HG03571 (cell line): Measurements from ENCODE around the gene RAB24.
A peak's percentile ranks its signal among the peaks of the same experiment; 100 is the strongest.

Experiments
- ATAC-seq: cut with Tn5 transposase; IDR thresholded peaks from one replicate; pipeline ENCODE4 v1.9.1; 2021; ENCODE audit not compliant: unreplicated experiment

Gene RAB24

GRCh38 chr5:177333420-177334154, 30.1 kb upstream of the RAB24 start:
- no peak for ATAC-seq

- ATAC-seq = no peak
Measured at GRCh38 chr5:177332896-177333260, 29.4 kb upstream of the RAB24 start.

- ATAC-seq = no peak
Measured at GRCh38 chr5:177332031-177332895, 28.7 kb upstream of the RAB24 start.

GRCh38 chr5:177330991-177331842, 27.7 kb upstream of the RAB24 start:
- ATAC-seq = no peak

- ATAC-seq = no peak
Measured at GRCh38 chr5:177329883-177330282, 26.4 kb upstream of the RAB24 start.

GRCh38 chr5:177328545-177329231, 25.2 kb upstream of the RAB24 start:
- ATAC-seq = no peak

- no peak for ATAC-seq
Measured at GRCh38 chr5:177327539-177328522, 24.3 kb upstream of the RAB24 start.

GRCh38 chr5:177325868-177326381, 22.4 kb upstream of the RAB24 start:
- ATAC-seq = no peak

GRCh38 chr5:177320879-177321278, 17.4 kb upstream of the RAB24 start:
- no peak for ATAC-seq

- ATAC-seq = no peak
Measured at GRCh38 chr5:177319913-177320588, 16.5 kb upstream of the RAB24 start.

GRCh38 chr5:177317959-177318377, 14.4 kb upstream of the RAB24 start:
- ATAC-seq = no peak

- ATAC-seq = no peak
Measured at GRCh38 chr5:177316005-177316404, 12.5 kb upstream of the RAB24 start.

GRCh38 chr5:177315411-177315810, 11.9 kb upstream of the RAB24 start:
- no peak for ATAC-seq

GRCh38 chr5:177314376-177315342, 11.1 kb upstream of the RAB24 start:
- ATAC-seq = no peak

GRCh38 chr5:177313561-177314259, 10.2 kb upstream of the RAB24 start:
- no peak for ATAC-seq

- peak; percentile 28 for ATAC-seq
Measured at GRCh38 chr5:177312649-177313181, 9.2 kb upstream of the RAB24 start.
